Activated B cell treated with CpG ODN at 0.5 μM for 24 hours (primary cell): ENCODE data around the gene CDH16. TPM values are rescaled to one million over a fixed set of nuclear protein-coding genes. Genes with fewer than 3 reads are reported as not detected.

ENCODE experiments used
- ATAC-seq: fragments of 200-7000 bp; cut with Tn5 transposase; one replicate; pipeline ENCODE4 v1.10.0; 2021; ENCODE audit warnings: low read depth, mild to moderate bottlenecking, moderate library complexity
- CTCF ChIA-PET: fragments of 350-600 bp; sonication (Branson Sonifier 250); formaldehyde crosslinking; loops from one replicate; lab custom pipeline; 2021; ENCODE audit warnings: antibody characterized with exemption; lab: Charles Lee
- POLR2A ChIA-PET: fragments of 350-600 bp; sonication (Branson Sonifier 250); formaldehyde crosslinking; loops from one replicate; lab custom pipeline; 2021; ENCODE audit warnings: antibody characterized with exemption; lab: Charles Lee
- DNase-seq: peaks from one replicate; pipeline ENCODE4 v3.0.0; 2022
- H3K27ac Mint-ChIP-seq: one replicate; pipeline ENCODE4 v1.8.0; 2020; ENCODE audit warnings: mixed read lengths
- H3K27me3 Mint-ChIP-seq: one replicate; pipeline ENCODE4 v1.8.0; 2021; ENCODE audit warnings: mixed read lengths
- H3K36me3 Mint-ChIP-seq: one replicate; pipeline ENCODE4 v1.8.0; 2021; ENCODE audit warnings: low read depth, mixed read lengths
- H3K4me1 Mint-ChIP-seq: one replicate; pipeline ENCODE4 v1.8.0; 2021; ENCODE audit warnings: mixed read lengths
- H3K4me3 Mint-ChIP-seq: one replicate; pipeline ENCODE4 v1.8.0; 2020; ENCODE audit warnings: mild to moderate bottlenecking, mixed read lengths
- H3K9me3 Mint-ChIP-seq: one replicate; pipeline ENCODE4 v1.8.0; 2020; ENCODE audit warnings: mixed read lengths
- intact Hi-C: fragments of 100-400 bp; cut with micrococcal nuclease; formaldehyde crosslinking; loops from one replicate; pipeline ENCODE4 v1.15.1; 2024
- total RNA-seq: library from RNA; stranded (reverse); gene quantifications from 2 replicates; pipeline ENCODE4 v1.2.3, GENCODE V29; 2022
- TF ChIP-seq, protein P1 (sequence below): fragments of 200-600 bp; IDR thresholded peaks from one replicate; pipeline ENCODE4 v1.8.0; 2022; ENCODE audit warnings: antibody characterized with exemption, mild to moderate bottlenecking

Gene CDH16
- total RNA-seq, 1 donor from 2014 or later, result not detected

DNA sequence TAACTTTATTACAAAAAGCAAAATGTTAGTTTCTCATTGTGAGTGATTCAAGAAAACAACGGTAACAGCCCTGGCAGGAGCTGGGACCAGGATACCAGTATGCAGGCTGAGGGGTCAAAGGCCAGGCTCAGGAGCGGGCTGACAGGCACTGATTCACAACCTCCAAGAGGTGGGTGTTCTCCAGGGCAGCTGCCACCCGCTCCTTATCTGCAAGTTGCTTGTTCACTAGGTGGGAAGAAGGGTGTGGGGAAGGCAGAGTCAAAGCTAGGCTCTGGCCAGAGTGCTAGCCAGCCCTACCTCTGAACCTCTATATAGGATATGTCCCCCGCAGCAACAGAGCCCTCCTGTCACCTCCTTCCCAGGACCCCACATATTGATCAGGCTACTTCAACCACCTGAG lies 13.4 kb upstream of the CDH16 start:
- Mint-ChIP-seq H3K27me3 (no peaks in the 10 kb centered on the region), H3K27ac (peak overlapping the region; percentile 30), H3K4me3 (peak overlapping the region; percentile 96), H3K36me3 (peaks cover 39% of the 10 kb centered on the region), H3K9me3 (no peaks in the 10 kb centered on the region), H3K4me1 (peaks cover 51% of the 10 kb centered on the region)
- intact Hi-C loops, result no loop called here
- ATAC-seq (no peak), DNase-seq (no peak)
- ChIA-PET CTCF (no interaction called here), POLR2A (no interaction called here)
- TF ChIP-seq, protein P1, sequence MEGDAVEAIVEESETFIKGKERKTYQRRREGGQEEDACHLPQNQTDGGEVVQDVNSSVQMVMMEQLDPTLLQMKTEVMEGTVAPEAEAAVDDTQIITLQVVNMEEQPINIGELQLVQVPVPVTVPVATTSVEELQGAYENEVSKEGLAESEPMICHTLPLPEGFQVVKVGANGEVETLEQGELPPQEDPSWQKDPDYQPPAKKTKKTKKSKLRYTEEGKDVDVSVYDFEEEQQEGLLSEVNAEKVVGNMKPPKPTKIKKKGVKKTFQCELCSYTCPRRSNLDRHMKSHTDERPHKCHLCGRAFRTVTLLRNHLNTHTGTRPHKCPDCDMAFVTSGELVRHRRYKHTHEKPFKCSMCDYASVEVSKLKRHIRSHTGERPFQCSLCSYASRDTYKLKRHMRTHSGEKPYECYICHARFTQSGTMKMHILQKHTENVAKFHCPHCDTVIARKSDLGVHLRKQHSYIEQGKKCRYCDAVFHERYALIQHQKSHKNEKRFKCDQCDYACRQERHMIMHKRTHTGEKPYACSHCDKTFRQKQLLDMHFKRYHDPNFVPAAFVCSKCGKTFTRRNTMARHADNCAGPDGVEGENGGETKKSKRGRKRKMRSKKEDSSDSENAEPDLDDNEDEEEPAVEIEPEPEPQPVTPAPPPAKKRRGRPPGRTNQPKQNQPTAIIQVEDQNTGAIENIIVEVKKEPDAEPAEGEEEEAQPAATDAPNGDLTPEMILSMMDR, result no peak

DNA sequence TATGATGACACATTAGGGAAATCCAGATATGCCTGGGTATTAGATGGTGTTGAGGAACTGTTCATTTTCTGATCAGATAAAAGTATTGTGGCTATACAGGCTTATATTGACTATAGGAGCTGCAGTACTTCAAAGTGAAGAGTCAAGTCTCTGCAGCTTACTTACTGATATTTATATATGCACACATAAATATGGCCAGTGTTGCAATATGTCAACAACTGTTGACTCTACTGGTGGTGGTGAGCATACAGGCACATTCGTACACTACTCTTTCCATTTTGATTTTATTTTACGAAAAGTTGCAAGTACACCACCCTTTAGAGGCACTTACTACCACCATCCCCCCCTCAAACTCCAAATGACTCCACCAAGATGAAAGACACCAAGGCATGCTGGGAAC lies 13.0 kb upstream of the CDH16 start:
- Mint-ChIP-seq H3K36me3 (peaks cover 39% of the 10 kb centered on the region), H3K27ac (no peak overlapping the region), H3K4me3 (peak overlapping the region; percentile 39), H3K9me3 (no peaks in the 10 kb centered on the region), H3K4me1 (peaks cover 47% of the 10 kb centered on the region), H3K27me3 (peaks cover under 1% of the 10 kb centered on the region)
- DNase-seq (no peak), ATAC-seq (no peak)
- intact Hi-C loops, result no loop called here
- ChIA-PET CTCF (no interaction called here), POLR2A (no interaction called here)
- TF ChIP-seq, protein P1, result no peak

DNA sequence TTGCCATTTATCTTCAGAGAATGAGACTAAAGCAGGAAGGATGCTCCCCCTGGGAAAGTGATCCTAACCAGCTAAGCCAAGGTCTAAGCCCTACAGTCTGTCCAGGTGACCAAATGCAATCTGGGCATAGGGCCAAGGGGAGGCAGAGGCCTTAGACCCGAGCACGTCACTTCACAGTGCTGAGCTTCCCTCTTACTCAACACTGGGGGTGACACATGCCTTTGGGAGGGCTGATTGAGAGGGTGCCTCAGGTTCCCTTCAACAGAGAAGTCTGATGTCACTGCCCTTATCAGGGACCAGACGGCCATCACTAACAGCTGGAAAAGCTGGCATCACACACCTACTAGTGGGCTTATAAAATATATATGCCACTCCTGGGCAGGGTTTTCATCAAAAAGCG lies 11.5 kb upstream of the CDH16 start:
- intact Hi-C loops, result no loop called here
- TF ChIP-seq, protein P1, result no peak
- peaks cover 10% of the 10 kb centered on the region for H3K27me3 Mint-ChIP-seq
- ChIA-PET CTCF (no interaction called here), POLR2A (no interaction called here)
- H3K36me3 Mint-ChIP-seq, result peaks cover 37% of the 10 kb centered on the region
- H3K4me1 Mint-ChIP-seq, result peaks cover 42% of the 10 kb centered on the region
- no peaks in the 10 kb centered on the region for H3K9me3 Mint-ChIP-seq
- H3K4me3 Mint-ChIP-seq, result no peak overlapping the region
- DNase-seq (no peak), ATAC-seq (no peak)
- H3K27ac Mint-ChIP-seq, result no peak overlapping the region

DNA sequence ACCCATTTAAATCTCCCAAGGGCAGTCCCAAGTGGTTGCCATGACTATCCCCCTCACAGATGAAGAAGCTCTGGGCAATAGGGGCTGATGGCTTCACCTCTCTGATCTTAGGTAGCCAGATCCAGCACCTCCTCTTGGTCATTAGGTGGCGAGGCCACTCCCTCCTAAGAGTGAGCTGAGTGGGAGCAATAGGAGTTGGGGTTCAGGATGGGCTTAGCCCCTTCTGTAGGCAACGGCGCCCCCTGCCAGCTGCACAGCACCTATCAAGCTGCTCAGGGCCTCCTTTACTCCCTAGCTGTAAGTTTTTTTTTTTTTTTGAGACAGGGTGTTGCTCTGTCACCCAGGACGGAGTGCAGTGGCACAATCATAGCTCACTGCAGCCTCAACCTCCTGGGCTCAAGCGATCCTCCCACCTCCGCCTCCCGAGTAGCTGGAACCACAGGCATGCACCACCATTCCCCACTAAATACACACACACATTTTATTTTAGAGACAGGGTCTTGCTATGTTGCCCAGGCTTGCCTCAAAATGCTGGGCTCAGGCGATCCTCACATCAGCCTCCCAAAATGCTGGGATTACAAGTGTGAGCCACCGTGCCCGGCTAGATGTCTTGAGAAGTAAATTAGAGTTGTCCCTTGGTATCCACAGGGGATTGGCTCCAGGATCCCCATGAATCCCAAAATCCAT lies 10.2 kb upstream of the CDH16 start:
- H3K27ac Mint-ChIP-seq, result no peak overlapping the region
- H3K4me1 Mint-ChIP-seq, result peaks cover 31% of the 10 kb centered on the region
- H3K36me3 Mint-ChIP-seq, result peaks cover 28% of the 10 kb centered on the region
- CTCF ChIA-PET, result interaction anchor here (1.1 to 1.4 kb wide), 2 partner anchors 31 to 56 kb away, joined by 3 read pairs; no protein-coding TSS in a partner anchor
- DNase-seq, result no peak
- H3K27me3 Mint-ChIP-seq, result peaks cover 18% of the 10 kb centered on the region
- POLR2A ChIA-PET, result no interaction called here
- H3K9me3 Mint-ChIP-seq, result no peaks in the 10 kb centered on the region
- H3K4me3 Mint-ChIP-seq, result no peak overlapping the region
- intact Hi-C loops, result loop anchor here (5.0 kb wide), 1 partner anchor 97 kb away; the partner anchor contains the start of gene NAE1
- ATAC-seq, result no peak
- TF ChIP-seq, protein P1, result no peak

GRCh38 chr16:66927918-66928649 lies 9.4 kb upstream of the CDH16 start:
- no peak for DNase-seq
- H3K27me3 Mint-ChIP-seq, result peaks cover 25% of the 10 kb centered on the region
- H3K4me3 Mint-ChIP-seq, result no peak overlapping the region
- ATAC-seq, result no peak
- no peak overlapping the region for H3K27ac Mint-ChIP-seq
- CTCF ChIA-PET, result interaction anchor here (1.1 to 1.4 kb wide), 2 partner anchors 32 to 55 kb away, joined by 3 read pairs; no protein-coding TSS in a partner anchor
- POLR2A ChIA-PET, result no interaction called here
- H3K4me1 Mint-ChIP-seq, result peaks cover 24% of the 10 kb centered on the region
- intact Hi-C loops, result loop anchor here (5.0 kb wide), 1 partner anchor 96 kb away; the partner anchor contains the start of gene NAE1
- H3K9me3 Mint-ChIP-seq, result no peaks in the 10 kb centered on the region
- TF ChIP-seq, protein P1, result no peak
- peaks cover 21% of the 10 kb centered on the region for H3K36me3 Mint-ChIP-seq
